Stimulated activated CD4-positive, alpha-beta T cell treated with anti-CD3 and anti-CD28 coated beads, Interleukin-4, amount 100 ng/mL, for 48 hours (primary cell): ENCODE measurements around the gene KCNQ5.
"Not testable (repeated sequence)": the region's sequence is repeated elsewhere in the genome, so short reads cannot be mapped to it uniquely, and the experiment has no call there.

Experiments
- DNase-seq, 2 donors: peaks; one replicate each; pipeline ENCODE4 v3.0.0-alpha.2; 2020; ENCODE audit warnings: low read depth in 2 of 2

Gene KCNQ5

DNA sequence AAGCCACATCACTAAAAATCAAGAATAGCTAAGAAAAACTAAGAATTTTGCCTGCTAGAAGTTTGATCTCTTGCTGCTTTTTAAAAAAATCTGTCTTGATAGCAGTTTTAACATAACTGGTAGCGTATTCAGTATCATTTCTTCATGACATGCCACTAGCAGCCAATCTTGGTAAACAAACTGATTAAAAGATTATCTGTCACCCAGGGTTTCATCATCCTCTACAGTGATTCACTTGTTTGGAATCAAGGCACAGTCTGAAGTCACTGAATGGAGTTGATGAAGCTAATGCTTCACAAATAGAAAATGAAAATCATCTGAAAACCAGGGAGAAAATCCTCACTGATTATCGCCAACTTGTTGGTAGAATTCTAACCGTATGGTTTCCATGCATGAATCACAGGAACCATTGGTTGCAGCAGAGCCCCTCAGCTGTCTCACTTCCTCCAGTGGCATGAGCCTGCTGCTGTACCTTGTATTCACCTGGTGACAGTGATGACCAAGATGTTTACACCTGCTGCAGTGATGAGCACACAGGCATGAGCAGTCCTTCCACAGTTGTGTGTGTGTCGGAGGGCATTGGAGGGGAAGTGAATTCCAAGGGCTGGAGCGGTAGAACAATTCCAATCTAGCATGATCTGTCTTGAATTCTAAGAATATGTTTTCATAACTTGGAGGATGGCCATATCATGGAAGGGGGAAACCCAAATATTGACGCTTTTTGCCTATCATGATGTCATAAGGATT, 328.4 kb downstream of the KCNQ5 start:
- no peak for DNase-seq

GRCh38 chr6:72952808-72953630, 331.2 kb downstream of the KCNQ5 start:
- DNase-seq, result no peak

DNA sequence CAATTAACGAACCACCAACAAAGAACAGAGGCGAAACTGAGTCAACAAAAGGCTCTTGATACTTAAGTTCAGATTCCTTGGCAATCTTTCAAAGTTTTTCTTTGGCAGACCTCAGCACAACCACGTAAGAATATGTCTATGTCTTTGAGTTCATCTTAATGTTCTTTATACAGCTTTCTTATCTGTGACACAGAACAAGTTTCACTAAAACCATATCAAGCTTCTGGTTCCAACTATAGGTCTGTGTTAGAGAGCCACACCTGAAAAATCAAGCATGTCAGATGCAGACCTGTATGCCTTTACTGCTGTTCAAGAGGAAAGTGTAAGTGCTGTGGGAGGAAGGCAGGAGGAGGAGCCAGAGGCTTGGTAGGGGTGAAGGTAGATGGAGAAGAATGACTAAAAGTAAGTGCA, 332.1 kb downstream of the KCNQ5 start:
- DNase-seq, result no peak

GRCh38 chr6:72954716-72955115, 332.9 kb downstream of the KCNQ5 start:
- DNase-seq, result no peak

GRCh38 chr6:72955666-72956065, 333.8 kb downstream of the KCNQ5 start:
- DNase-seq, result no peak

GRCh38 chr6:72956272-72956671, 334.4 kb downstream of the KCNQ5 start:
- no peak for DNase-seq

DNA sequence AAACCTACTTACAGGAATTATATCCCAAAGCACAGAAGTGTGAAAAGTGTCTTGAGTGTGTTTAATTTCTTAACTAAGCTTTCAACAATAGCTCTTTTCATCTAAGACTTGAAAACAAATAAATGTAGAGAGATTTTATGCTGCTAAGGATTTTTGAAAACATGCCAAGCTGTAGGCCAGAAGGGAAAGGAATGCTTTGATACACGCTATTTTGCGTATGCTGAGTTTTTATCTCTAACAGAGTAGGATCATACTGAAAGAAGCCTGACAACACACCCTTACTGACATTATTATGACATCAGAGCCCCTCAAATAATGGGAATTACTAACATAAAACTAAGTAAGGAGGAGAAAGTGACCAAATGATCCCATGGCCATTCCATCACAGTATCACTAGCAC, 338.0 kb downstream of the KCNQ5 start:
- DNase-seq, result no peak

DNA sequence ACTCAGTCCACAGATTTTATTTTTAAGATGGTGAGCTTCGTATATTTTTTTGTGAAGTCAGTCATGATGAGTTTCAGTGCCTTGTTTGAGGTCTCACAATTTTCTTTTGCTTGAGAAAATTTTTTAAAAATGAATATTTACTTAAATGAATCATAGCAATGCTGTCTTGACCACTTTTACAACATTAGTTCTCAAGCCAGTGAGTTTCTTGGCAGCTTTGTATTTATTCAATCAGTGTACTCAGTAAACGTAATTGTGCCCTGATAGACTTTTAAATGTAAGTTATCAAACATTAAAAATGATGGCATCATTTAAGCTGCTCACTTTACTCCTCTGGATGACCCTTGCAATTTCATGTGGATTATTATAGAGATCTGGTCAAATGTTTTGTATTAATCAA, 342.1 kb downstream of the KCNQ5 start:
- no peak for DNase-seq

- DNase-seq, result no peak
Measured at GRCh38 chr6:72966628-72967280, 344.9 kb downstream of the KCNQ5 start.

DNA sequence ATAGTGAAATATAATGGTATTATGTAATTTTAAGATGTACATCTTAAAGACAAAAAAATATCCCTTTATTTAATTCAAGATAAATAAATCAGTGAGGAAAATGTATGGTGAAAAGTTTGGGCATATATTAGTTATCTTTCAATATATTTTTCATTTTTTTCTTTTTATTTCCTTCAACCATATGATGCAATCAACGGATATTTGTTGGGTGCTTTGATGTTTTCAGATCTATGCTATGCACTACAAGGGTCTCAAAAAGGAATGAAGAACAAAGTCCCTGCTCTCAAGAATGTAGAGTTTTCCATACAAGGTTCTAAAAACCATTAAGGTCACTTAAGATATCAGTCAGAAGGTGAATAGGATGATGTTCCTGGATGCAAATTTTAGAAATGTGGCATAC, 345.5 kb downstream of the KCNQ5 start:
- no peak for DNase-seq

GRCh38 chr6:72968704-72969103, 346.8 kb downstream of the KCNQ5 start:
- DNase-seq, result no peak

GRCh38 chr6:72969666-72970065, 347.8 kb downstream of the KCNQ5 start:
- DNase-seq, result no peak

- no peak for DNase-seq
Measured at GRCh38 chr6:72972579-72972978, 350.7 kb downstream of the KCNQ5 start.

DNA sequence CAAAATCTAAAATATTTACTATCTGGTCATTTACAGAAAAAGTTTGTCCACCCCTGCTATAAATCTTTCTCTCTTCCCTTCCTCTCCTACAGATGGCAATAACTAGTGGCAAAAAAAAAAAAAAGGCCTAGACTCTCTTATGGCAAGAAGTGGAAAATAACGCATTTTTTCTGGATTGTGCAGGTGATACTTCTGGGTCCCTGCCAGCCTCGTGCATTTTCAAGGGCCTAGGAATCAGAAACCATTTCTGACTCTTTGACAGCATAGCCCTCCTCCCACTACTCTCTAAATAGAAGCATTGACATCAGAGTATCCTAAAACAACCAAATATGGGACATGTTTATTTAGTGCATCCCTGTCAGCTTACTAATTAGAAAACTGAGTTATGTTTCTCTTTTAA, 352.4 kb downstream of the KCNQ5 start:
- no peak for DNase-seq

DNA sequence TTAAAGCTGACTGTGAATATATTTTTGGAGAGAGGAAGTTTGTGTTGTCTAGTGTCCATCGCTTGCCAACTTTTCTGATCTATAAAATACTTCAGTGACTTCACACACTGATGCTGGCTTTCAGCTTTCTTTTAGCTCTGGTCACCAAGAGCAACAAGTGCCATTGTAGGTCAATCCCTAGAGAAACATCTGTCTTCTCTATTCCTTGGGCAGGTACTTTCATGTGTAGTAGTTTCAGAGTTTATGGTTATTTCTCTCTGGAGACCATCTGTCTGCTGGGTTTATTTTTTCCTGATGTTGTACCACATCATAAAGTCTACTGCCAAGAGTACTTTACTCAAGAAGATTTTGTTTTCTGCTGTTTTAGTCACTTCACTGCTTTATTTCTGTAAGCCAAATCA, 353.5 kb downstream of the KCNQ5 start:
- no peak for DNase-seq

GRCh38 chr6:72976484-72976883, 354.6 kb downstream of the KCNQ5 start:
- no peak for DNase-seq

DNA sequence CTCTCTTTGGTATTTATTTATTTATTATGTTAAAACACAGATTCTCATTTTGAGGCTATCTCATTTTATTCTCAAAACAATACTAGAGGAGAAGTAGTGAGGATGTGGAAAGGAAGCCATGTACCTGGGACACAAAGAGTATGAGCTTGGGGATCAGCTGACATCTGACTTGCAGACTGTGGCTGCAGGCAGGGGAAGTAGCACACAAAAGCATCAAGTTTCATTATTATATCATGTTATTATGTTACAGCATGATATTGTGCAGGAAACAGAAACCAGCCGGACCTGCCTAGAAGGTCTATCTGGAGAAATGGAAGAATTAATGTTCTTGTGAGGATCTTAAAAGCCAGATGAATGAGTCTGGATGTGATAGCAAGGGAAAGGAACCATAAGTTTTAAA, 355.2 kb downstream of the KCNQ5 start:
- DNase-seq, result no peak

GRCh38 chr6:72978808-72979207, 356.9 kb downstream of the KCNQ5 start:
- DNase-seq, result not testable (repeated sequence)

DNA sequence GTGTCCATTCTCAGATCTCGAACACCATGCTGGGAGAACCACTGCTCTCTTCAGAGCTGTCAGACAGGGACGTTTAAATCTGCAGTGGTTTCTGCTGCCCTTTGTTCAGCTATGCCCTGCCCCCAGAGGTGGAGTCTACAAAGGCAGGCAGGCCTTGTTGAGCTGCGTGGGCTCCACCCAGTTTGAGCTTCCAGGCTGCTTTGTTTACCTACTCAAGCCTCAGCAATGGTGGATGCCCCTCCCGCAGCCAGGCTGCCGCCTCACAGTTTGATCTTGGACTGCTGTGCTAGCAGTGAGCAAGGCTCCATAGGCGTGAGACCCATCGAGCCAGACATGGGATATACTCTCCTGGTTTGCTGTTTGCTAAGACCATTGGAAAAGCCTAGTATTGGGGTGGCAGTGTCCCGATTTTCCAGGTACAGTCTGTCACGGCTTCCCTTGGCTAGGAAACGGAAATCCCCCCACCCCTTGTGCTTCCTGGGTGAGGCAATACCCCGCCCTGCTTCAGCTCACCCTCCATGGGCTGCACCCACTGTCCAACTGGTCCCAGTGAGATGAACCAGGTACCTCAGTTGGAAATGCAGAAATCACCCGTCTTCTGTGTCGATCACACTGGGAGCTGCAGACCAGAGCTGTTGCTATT, 362.4 kb downstream of the KCNQ5 start:
- not testable (repeated sequence) for DNase-seq

GRCh38 chr6:72984981-72985665, 363.3 kb downstream of the KCNQ5 start:
- DNase-seq, result no peak

- DNase-seq, result no peak
Measured at GRCh38 chr6:72987301-72987700, 365.4 kb downstream of the KCNQ5 start.

DNA sequence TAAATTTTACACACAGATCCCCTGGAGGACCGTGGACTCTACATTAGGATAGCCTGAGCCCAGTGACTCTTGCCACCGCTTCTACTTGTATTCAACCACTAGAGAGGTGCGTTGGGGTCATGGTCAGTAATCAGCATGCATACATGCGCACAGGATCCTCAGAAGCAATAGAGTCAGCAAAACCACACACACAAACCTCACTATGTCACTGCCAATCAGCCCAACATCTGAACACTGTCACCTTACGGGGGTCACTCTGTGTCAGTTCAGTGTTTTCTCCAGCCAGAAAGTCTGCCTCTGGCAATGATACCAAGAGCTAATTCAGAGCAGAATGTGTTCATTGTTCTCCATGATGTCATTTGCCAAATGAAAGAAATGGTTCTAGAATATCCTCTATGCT, 378.1 kb downstream of the KCNQ5 start:
- no peak for DNase-seq
